ENCODE measurements around the gene ZNF500. TPM values are rescaled to one million over a fixed set of nuclear protein-coding genes. Genes with fewer than 3 reads are reported as not detected.

The ZNF500 gene
- total RNA-seq (2014; rRNA removed; shearing (Covaris generic)), result 8.5 and 10.6 TPM in 2 replicates
- 6.8 and 8.0 TPM in 2 replicates for polyA plus RNA-seq (2015; cell fraction: cytosol; rRNA removed)
- polyA plus RNA-seq (2015; cell fraction: nucleus; rRNA removed), result 20.8 and 25.1 TPM in 2 replicates

- DNase-seq (ENCODE audit: low read depth), result peak; percentile 95
These were observed at the start of gene ZNF500 for GRCh38 chr16:4766875-4767628. TSS of gene ZNF500 (minus strand) at chr16:4767162. CDS start at chr16:4765978, 1,184 bp downstream.

- DNase-seq (ENCODE audit: low read depth), result no peak
These were observed 47.7 kb upstream of the ZNF500 start for GRCh38 chr16:4814542-4815173.

GRCh38 chr16:4814046-4814445, 47.1 kb upstream of the ZNF500 start:
- no peak for DNase-seq (ENCODE audit: low read depth)

DNA sequence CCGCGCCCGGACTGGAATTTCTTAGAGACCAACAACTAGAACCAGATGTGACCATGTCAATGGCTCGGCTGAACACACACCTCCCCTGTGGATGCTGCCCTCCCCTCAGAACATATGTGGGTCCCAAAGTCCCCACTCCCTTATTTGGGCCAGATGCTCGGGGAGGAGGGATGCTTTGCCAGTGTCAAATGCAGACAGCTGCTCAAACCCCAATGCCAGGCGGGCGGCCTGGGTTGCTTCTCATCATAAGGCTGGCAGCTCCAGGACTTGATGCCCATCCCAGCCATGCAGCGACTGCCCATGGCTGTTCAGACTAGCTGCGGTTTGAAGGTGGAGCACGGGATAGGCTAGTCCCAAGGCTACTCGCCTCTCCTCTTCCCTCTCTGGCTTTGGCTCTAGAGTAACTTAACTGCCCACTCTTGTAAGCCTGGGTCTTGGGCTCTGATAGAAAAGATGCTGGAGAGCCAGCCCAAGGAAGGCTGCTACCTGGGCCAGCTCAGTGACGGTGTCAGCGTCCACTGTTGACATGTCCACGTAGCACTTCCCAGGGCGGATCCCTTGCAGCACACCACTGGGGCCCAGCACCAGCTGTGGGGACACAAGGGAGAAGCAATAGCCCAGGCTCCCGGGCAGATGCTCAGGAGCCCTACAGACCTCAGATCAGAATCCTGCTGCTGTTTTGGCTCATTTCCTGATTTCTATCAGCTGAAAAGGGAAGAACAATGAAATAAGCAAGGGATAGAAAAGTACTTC, 46.5 kb upstream of the ZNF500 start:
- DNase-seq (ENCODE audit: low read depth), result no peak

DNA sequence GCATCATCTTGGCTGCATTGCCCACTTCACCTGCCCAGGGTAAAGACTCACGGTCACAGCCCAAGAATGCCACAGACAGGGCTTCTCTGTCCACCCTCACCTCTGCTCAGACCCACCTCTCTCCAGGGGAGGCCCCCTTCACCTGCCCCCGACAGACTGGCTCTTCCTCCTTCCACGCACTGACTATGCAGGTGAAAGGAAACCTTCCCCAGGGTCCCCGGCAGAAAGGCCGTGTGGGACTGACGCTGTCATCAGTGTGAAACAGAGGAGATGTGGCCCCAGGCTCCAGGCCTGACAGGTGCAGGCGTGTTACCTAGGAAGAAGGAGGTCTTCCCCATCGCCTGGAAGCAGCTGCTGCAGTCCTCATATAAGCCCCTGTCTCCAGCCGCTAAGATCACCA, 44.8 kb upstream of the ZNF500 start:
- DNase-seq (ENCODE audit: low read depth), result no peak

- no peak for DNase-seq (ENCODE audit: low read depth)
These were observed 44.3 kb upstream of the ZNF500 start for GRCh38 chr16:4811242-4811641.

GRCh38 chr16:4806280-4806679, 39.3 kb upstream of the ZNF500 start:
- DNase-seq (ENCODE audit: low read depth), result no peak

GRCh38 chr16:4805231-4805630, 38.3 kb upstream of the ZNF500 start:
- DNase-seq (ENCODE audit: low read depth), result no peak

GRCh38 chr16:4803898-4804762, 37.2 kb upstream of the ZNF500 start:
- no peak for DNase-seq (ENCODE audit: low read depth)

- DNase-seq (ENCODE audit: low read depth), result no peak
These were observed 36.5 kb upstream of the ZNF500 start for GRCh38 chr16:4803401-4803844.

DNA sequence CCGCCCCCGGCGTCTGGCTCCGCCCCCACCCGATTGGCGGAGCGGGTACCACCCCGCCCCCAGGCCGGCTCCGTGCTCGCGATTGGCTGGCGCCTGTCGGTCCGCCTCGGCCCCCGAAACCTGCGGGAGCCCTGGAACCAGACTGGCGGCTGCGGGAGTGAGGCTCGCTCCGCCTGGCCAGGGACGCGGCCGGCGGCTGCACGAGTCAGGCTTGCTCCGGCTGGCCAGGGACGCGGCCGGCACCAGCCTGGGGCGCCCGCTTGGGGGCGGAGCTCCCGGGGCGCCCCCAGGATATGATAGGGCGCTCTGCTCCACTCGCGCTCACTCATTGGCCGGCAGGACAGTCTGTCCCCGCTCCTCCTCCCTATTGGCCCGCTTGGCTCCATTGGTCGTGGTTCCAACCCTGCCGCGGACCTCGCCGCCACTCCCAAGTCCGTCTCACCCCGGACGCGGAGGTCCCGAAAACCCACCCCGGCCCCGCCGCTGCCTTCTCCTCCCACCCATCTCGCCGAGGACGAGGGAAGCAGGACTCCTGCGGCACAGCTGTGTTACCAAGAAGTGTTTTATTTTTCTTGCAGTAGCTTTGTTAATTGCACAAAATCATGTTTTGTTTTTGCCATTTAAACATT, 35.8 kb upstream of the ZNF500 start:
- DNase-seq (ENCODE audit: low read depth), result peak; percentile 90

- DNase-seq (ENCODE audit: low read depth), result peak; percentile 55
These were observed 35.1 kb upstream of the ZNF500 start, which contains the start of gene ROGDI for GRCh38 chr16:4801962-4802658. TSS of gene ROGDI (minus strand) at chr16:4802633. CDS start at chr16:4802571, 62 bp downstream.

- DNase-seq (ENCODE audit: low read depth), result no peak
These were observed 34.3 kb upstream of the ZNF500 start for GRCh38 chr16:4801051-4801961.

GRCh38 chr16:4800290-4801041, 33.5 kb upstream of the ZNF500 start:
- DNase-seq (ENCODE audit: low read depth), result no peak

GRCh38 chr16:4799171-4799855, 32.4 kb upstream of the ZNF500 start:
- DNase-seq (ENCODE audit: low read depth), result no peak

GRCh38 chr16:4798456-4798855, 31.5 kb upstream of the ZNF500 start:
- no peak for DNase-seq (ENCODE audit: low read depth)

DNA sequence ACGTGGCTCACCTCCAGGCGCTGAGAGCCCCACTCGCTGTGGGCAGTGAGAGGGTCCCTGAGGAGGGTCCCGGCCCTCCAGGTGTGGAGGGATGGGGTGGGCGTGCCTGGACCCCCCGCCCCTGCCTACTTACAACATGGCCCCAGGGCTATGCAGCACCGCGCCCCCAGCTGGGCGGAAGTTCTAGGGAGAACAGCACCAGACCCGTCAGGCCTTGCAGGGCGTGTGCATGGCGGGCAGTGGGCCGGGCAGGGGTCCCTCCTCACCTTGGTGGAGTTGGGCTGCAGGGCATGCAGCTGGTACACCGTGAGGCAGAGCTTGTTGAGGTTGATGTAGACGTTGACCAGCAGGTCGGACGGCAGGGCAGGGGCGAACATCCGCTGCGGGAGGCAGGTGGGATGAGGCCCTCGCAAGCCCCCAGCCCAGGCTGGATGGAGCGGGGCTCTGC, 30.9 kb upstream of the ZNF500 start:
- no peak for DNase-seq (ENCODE audit: low read depth)

Measured in HT1080 (cell line).